HUDEP-2 (cell line): Measurements from ENCODE around the gene SEMA3F.

Experiments
- DNase-seq, 76 experiments: peaks; one replicate each; lab custom pipeline; 2025; ENCODE audit not compliant: unreplicated experiment in 76 of 76; lab: John Stamatoyannopoulos, UW

Gene SEMA3F

GRCh38 chr3:50155491-50155878 is 361 bp downstream of the SEMA3F start:
- no peak for DNase-seq

- no peak for DNase-seq
Observed at GRCh38 chr3:50155891-50156290, 767 bp downstream of the SEMA3F start.

GRCh38 chr3:50156549-50157493 is 1.7 kb downstream of the SEMA3F start:
- DNase-seq, result no peak

DNA sequence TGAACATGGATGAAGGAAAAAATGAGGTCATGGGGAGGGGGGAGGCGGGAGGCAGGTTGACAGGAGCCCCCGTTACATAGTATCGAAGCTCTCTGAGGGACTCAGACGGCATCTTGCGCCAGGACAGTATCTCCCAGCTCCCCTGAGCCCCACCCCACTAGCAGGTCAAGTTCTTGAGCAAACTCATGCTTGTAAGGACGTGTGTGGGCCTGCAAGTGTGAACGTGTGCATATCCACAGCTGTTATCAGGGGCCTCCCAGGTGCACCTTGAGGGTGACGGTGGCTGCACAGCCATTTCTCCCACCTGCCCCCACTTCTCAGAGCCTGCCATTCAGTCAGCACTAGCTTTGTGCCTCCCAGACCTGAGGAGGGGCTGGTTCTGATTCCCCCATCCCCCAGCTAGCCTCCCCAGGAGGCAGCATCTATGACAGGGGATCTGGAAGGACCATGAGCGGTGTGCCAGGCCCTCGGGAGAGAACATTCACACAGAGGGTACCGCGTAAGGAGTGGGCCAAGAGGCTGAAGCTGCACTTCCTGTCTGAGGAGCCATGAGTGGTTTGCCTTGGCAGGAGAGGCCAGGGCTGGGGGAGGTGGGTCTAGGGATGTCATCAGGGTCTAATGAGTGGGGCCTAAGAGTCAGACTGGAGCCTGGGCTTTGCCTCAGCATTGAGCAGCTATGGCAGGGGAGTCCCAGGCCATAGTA is 2.9 kb downstream of the SEMA3F start:
- DNase-seq, result no peak

- no peak for DNase-seq
Observed at GRCh38 chr3:50158530-50159146, 3.5 kb downstream of the SEMA3F start.

DNA sequence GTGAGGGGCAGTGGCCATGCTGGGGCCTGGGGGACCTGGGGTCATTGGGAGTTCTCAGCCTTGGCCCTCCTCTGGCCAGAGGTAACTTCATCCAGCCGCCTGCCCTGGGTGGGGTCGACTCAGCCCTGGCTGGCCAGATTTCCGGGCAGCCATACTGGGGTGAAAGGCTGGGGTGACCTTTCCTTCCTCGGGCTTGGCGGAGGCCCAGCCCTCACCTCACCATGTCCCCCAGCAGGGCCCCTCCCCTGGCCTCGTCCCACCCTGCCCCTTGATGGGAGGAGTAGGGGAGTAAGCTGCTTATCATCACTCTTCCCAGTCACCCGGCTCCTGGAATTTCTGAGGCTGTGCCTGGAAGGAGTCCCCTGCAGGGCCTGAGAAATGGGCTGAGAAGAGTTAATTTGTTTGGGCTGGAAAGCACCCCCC is 5.4 kb downstream of the SEMA3F start:
- no peak for DNase-seq

GRCh38 chr3:50161320-50161719 is 6.2 kb downstream of the SEMA3F start:
- no peak for DNase-seq

GRCh38 chr3:50162034-50162883 is 7.1 kb downstream of the SEMA3F start:
- no peak for DNase-seq

- no peak for DNase-seq
Observed at GRCh38 chr3:50163572-50164455, 8.7 kb downstream of the SEMA3F start.

DNA sequence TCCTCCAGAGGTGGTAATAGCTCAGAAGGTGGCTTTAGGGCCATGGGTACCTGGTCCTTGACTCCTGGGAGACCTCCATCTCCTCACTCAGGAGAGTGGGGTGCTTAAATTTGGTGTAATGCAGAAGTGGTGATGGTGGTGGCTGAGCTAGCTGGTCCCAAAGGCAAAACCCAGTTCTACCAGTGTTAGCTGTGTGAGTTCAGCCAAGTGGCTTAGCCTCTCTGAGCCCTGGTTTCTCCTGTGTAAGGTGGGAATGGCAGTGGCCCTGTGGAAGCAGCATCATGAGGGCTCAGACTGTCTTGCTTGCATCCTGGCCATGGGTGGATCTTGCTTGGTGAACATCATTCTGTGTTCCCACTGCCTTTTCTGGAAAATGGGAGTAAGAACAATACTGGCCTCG is 9.4 kb downstream of the SEMA3F start:
- no peak for DNase-seq

GRCh38 chr3:50164984-50165909 is 10.1 kb downstream of the SEMA3F start:
- no peak for DNase-seq

GRCh38 chr3:50165910-50166538 is 10.9 kb downstream of the SEMA3F start:
- no peak for DNase-seq

- DNase-seq, result no peak
Observed at GRCh38 chr3:50166620-50167019, 11.5 kb downstream of the SEMA3F start.

GRCh38 chr3:50167069-50167840 is 12.1 kb downstream of the SEMA3F start:
- no peak for DNase-seq

DNA sequence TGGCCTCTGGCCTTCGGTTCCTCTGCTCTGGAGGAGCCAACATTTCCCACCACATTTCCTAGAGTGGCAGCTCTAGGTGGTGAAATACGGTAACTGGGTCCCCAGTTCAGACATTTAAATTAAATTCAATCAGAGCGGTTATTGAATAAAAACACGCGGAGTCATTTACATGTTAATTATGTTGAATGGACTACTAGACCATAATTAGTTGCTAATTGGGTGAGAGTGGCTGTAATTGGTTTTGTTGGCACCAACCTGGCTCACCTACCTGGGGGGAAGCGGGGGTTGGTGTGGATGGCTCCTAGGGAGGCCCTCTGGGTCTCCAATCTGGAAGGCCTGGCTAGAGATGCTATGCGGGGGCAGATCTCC is 12.7 kb downstream of the SEMA3F start:
- DNase-seq, result no peak

GRCh38 chr3:50168388-50168787 is 13.3 kb downstream of the SEMA3F start:
- no peak for DNase-seq

DNA sequence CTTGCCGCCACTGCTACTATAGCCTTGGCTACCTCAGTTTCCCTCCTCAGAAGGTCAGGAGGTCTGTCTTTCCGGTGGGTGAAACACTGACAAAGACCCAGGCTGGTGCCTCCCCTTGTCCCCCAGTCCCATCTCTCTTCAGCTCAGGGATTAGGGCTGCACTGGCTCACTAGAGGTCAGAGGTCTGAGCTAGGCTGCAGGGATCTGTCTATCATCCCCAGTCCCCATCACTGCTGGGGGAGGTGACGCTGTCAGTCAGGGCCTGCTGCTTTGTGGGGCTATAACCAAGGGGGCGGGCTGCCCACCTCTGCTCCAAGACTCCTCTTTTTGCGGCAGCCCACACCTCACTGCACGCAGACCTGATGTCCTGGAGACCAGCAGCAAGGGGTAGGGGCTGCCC is 13.7 kb downstream of the SEMA3F start:
- no peak for DNase-seq
